Endothelial cell of umbilical vein (primary cell): ENCODE measurements around the gene TMC3. TPM values are rescaled to one million over a fixed set of nuclear protein-coding genes. Genes with fewer than 3 reads are reported as not detected.

Source experiments
- BruUV-seq: library from RNA; stranded (reverse); fragments of 400-500 nt; replicated peaks from 2 replicates; lab custom pipeline; 2021; lab: Mats Ljungman, UMichigan
- CTCF ChIA-PET: fragments of 300-600, 350-600 bp; sonication (Branson Sonifier 250); formaldehyde crosslinking; loops from one replicate; lab custom pipeline; 2021; ENCODE audit warnings: antibody characterized with exemption, inconsistent platforms; lab: Charles Lee
- POLR2A ChIA-PET: fragments of 300-600, 350-600 bp; sonication (Branson Sonifier 250); formaldehyde crosslinking; loops from one replicate; lab custom pipeline; 2021; ENCODE audit warnings: antibody characterized with exemption, inconsistent platforms; lab: Charles Lee
- DNase-seq: peaks from one replicate; pipeline ENCODE4 v3.0.0-alpha.2; 2011; ENCODE audit warnings: low read depth, low spot score
- FAIRE-seq: peaks from 2 replicates; lab custom pipeline; 2011; peaks lifted over from hg19 to GRCh38; lab: Jason Lieb, UNC
- H2AFZ ChIP-seq: 2 replicates; pipeline ENCODE4 v1.6.0; 2012; ENCODE audit warnings: low read depth, low read length, control low read depth, inconsistent platforms
- H3K27ac ChIP-seq: 2 replicates; pipeline ENCODE4 v1.5.1; 2011; ENCODE audit warnings: low read depth, mild to moderate bottlenecking, control low read depth, low read length, moderate library complexity; ENCODE audit not compliant: insufficient read depth
- H3K27me3 ChIP-seq, 2 experiments: 2 replicates each; pipeline versions ENCODE4 v1.6.0 to v1.6.1; 2011; ENCODE audit warnings: low read length in 2 of 2, mixed read lengths in 1 of 2; ENCODE audit not compliant: control insufficient read depth in 2 of 2, insufficient read depth in 2 of 2
- H3K36me3 ChIP-seq, 2 experiments: 2 replicates in 1 of 2; 3 replicates in 1 of 2; pipeline ENCODE4 v1.5.1; 2011; ENCODE audit warnings: low read length in 2 of 2, mild to moderate bottlenecking in 1 of 2, moderate library complexity in 1 of 2; ENCODE audit not compliant: control insufficient read depth in 2 of 2, insufficient read depth in 2 of 2; ENCODE audit errors: extremely low read depth in 1 of 2
- H3K4me1 ChIP-seq: 3 replicates; pipeline ENCODE4 v1.5.1; 2011; ENCODE audit warnings: mild to moderate bottlenecking, low read length; ENCODE audit not compliant: control insufficient read depth, insufficient read depth; ENCODE audit errors: extremely low read depth
- H3K4me2 ChIP-seq: 2 replicates; pipeline ENCODE4 v1.6.1; 2011; ENCODE audit warnings: low read length, control low read depth, mixed read lengths; ENCODE audit not compliant: insufficient read depth
- H3K4me3 ChIP-seq, 3 experiments: fragments of 200-600 bp in 1 of 3; sonication (generic), shearing (Covaris generic) in 1 of 3; replicated peaks in 1 of 3; 2 replicates each; pipeline ENCODE4 v1.5.1; 2011 to 2016; ENCODE audit warnings: control low read depth in 3 of 3, low read length in 3 of 3, mild to moderate bottlenecking in 2 of 3, inconsistent platforms in 1 of 3, low read depth in 1 of 3, moderate library complexity in 1 of 3; ENCODE audit not compliant: insufficient read depth in 1 of 3
- H3K79me2 ChIP-seq: 2 replicates; pipeline ENCODE4 v1.6.0; 2012; ENCODE audit warnings: low read length, inconsistent platforms; ENCODE audit not compliant: control insufficient read depth, insufficient read depth
- H3K9ac ChIP-seq: replicated peaks from 2 replicates; pipeline ENCODE3; 2011; ENCODE audit warnings: low read length, control low read depth; ENCODE audit not compliant: insufficient read depth; ENCODE audit errors: extremely low read depth
- H3K9me1 ChIP-seq: replicated peaks from 3 replicates; pipeline ENCODE4 v1.6.0; 2011; ENCODE audit warnings: mild to moderate bottlenecking, low read length; ENCODE audit not compliant: control insufficient read depth, insufficient read depth; ENCODE audit errors: extremely low read depth
- H3K9me3 ChIP-seq: replicated peaks from 2 replicates; pipeline ENCODE4 v1.5.1; 2012; ENCODE audit warnings: low read length, inconsistent platforms; ENCODE audit not compliant: control insufficient read depth, insufficient read depth
- H4K20me1 ChIP-seq: replicated peaks from 2 replicates; pipeline ENCODE3; 2011; ENCODE audit warnings: mild to moderate bottlenecking, low read length; ENCODE audit not compliant: control insufficient read depth, insufficient read depth; ENCODE audit errors: extremely low read depth
- CTCF ChIP-seq, 2 donors: IDR thresholded peaks; 1 replicate in 1 of 2; 2 replicates in 1 of 2; pipeline ENCODE4 v1.5.1; 2011; ENCODE audit warnings: low read length in 2 of 2, mild to moderate bottlenecking in 2 of 2, moderate library complexity in 2 of 2, control low read depth in 1 of 2, inconsistent platforms in 1 of 2, low read depth in 1 of 2; ENCODE audit not compliant: insufficient read depth in 1 of 2; ENCODE audit errors: extremely low read depth in 1 of 2
- EZH2 ChIP-seq: IDR thresholded peaks from 2 replicates; pipeline ENCODE4 v1.6.1; 2012; ENCODE audit warnings: borderline replicate concordance, low read depth, mild to moderate bottlenecking, moderate library complexity, low read length, inconsistent platforms; ENCODE audit not compliant: severe bottlenecking
- FOS ChIP-seq: IDR thresholded peaks from 2 replicates; pipeline ENCODE4 v1.6.1; 2011; ENCODE audit warnings: mild to moderate bottlenecking, low read length, moderate library complexity, borderline replicate concordance; ENCODE audit not compliant: insufficient read depth
- GATA2 ChIP-seq: IDR thresholded peaks from 2 replicates; pipeline ENCODE4 v1.7.0; 2011; ENCODE audit warnings: low read depth, mild to moderate bottlenecking, moderate library complexity, mixed read lengths, low read length; ENCODE audit not compliant: insufficient read length, insufficient read depth
- JUN ChIP-seq: IDR thresholded peaks from 2 replicates; pipeline ENCODE4 v1.6.1; 2011; ENCODE audit warnings: borderline replicate concordance, low read depth; ENCODE audit not compliant: insufficient read length, insufficient read depth
- MYC ChIP-seq: IDR thresholded peaks from one replicate; pipeline ENCODE4 v1.6.1; 2011; ENCODE audit warnings: mild to moderate bottlenecking, low read depth, low read length
- POLR2A ChIP-seq: IDR thresholded peaks from 2 replicates; pipeline ENCODE4 v1.6.1; 2012; ENCODE audit warnings: low read depth, mild to moderate bottlenecking, control low read depth, low read length
- POLR2AphosphoS5 ChIP-seq: IDR thresholded peaks from 2 replicates; pipeline ENCODE4 v1.6.1; 2012; ENCODE audit warnings: low read depth, mild to moderate bottlenecking, control low read depth, low read length, moderate library complexity; ENCODE audit not compliant: insufficient read depth
- dilution Hi-C: fragments of 300-500 bp; cut with MboI; formaldehyde crosslinking; loops from one replicate; pipeline ENCODE4 v1.15.0; 2019; ENCODE audit warnings: low sequenced_read_pairs; ENCODE audit not compliant: extremely low pct_ligation_motif_present
- intact Hi-C: fragments of 100-400 bp; cut with micrococcal nuclease; formaldehyde crosslinking; loops from one replicate; pipeline ENCODE4 v1.10.0; 2022
- polyA plus RNA-seq, 4 experiments: library from polyadenylated mRNA; depleted of rRNA in 3 of 4; stranded (reverse) in 3 of 4; unstranded in 1 of 4; fragments of >200 nt; gene quantifications; 2 replicates each; pipeline versions ENCODE4 v1.2.1 to v1.2.3, GENCODE V29; 2011 to 2012; ENCODE audit warnings: missing spikeins in 1 of 4
- total RNA-seq: library from RNA; stranded (reverse); gene quantifications from 2 replicates; pipeline ENCODE4 v1.2.3, GENCODE V29; 2021
- TF ChIP-seq, protein P1 (sequence below): IDR thresholded peaks from 2 replicates; pipeline ENCODE4 v1.6.1; 2011; ENCODE audit not compliant: insufficient read depth, insufficient read length

Gene TMC3
- total and polyA plus RNA-seq, 2 donors (not counting 3 experiments of a cell fraction or from before 2014, with no cell fraction given) = not detected

GRCh38 chr15:81356252-81356651, 17.8 kb downstream of the TMC3 start:
- Histone ChIP-seq H3K79me2 (no peaks in the 10 kb centered on the region), H3K36me3 (no peaks in the 10 kb centered on the region), H3K27ac (no peak overlapping the region), H3K9me1 (no peaks in the 10 kb centered on the region), H3K4me1 (no peaks in the 10 kb centered on the region), H3K4me2 (no peak overlapping the region), H2AFZ (no peak overlapping the region), H4K20me1 (no peaks in the 10 kb centered on the region), H3K9ac (no peak overlapping the region), H3K4me3 (no peak overlapping the region), H3K9me3 (no peaks in the 10 kb centered on the region), H3K27me3 (peaks cover 0 to 2% of the 10 kb centered on the region in 2 experiments)
- no peak for DNase-seq
- BruUV-seq = no TSS peak
- ChIA-PET POLR2A (no interaction called here), CTCF (interaction anchor here (1.1 to 3.5 kb wide), 4 partner anchors 10 to 90 kb away, joined by 3 to 13 read pairs (median 4); no protein-coding TSS in a partner anchor)
- TF ChIP-seq GATA2 (no peak), POLR2AphosphoS5 (no peak), JUN (no peak), MYC (no peak), EZH2 (no peak), POLR2A (no peak), CTCF (IDR thresholded peaks at IDR 0.05; ENCODE audit: extremely low read depth in 1 of 2, insufficient read depth in 1 of 2, low read depth in 1 of 2, low read length in 2 of 2) (no peak), FOS (no peak)
- TF ChIP-seq, protein P1, sequence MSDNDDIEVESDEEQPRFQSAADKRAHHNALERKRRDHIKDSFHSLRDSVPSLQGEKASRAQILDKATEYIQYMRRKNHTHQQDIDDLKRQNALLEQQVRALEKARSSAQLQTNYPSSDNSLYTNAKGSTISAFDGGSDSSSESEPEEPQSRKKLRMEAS = no peak
- dilution Hi-C loops (no loop called here), intact Hi-C loops (no loop called here)
- FAIRE-seq = no peak
